Osteocyte (in vitro differentiated cells): Measurements from ENCODE around the gene WTAP. TPM values are rescaled to one million over a fixed set of nuclear protein-coding genes. Genes with fewer than 3 reads are reported as not detected.

Source experiments
- DNase-seq: peaks from one replicate; pipeline ENCODE4 v3.0.0; 2021; ENCODE audit warnings: mixed read lengths; ENCODE audit not compliant: unreplicated experiment; ENCODE audit errors: extremely low spot score
- H3K27ac Mint-ChIP-seq: one replicate; pipeline ENCODE4 v1.8.0; 2021; ENCODE audit warnings: mild to moderate bottlenecking, mixed read lengths; ENCODE audit not compliant: unreplicated experiment
- H3K27me3 Mint-ChIP-seq: one replicate; pipeline ENCODE4 v1.8.0; 2021; ENCODE audit warnings: mixed read lengths; ENCODE audit not compliant: unreplicated experiment
- H3K36me3 Mint-ChIP-seq: one replicate; pipeline ENCODE4 v1.8.0; 2021; ENCODE audit warnings: mixed read lengths; ENCODE audit not compliant: unreplicated experiment
- H3K4me1 Mint-ChIP-seq: one replicate; pipeline ENCODE4 v1.8.0; 2021; ENCODE audit warnings: mixed read lengths; ENCODE audit not compliant: unreplicated experiment
- H3K4me3 Mint-ChIP-seq: one replicate; pipeline ENCODE4 v1.8.0; 2021; ENCODE audit warnings: mild to moderate bottlenecking, moderate library complexity, mixed read lengths; ENCODE audit not compliant: unreplicated experiment
- H3K9me3 Mint-ChIP-seq: one replicate; pipeline ENCODE4 v1.8.0; 2021; ENCODE audit warnings: mixed read lengths; ENCODE audit not compliant: unreplicated experiment
- CTCF ChIP-seq: fragments of 200-600 bp; sonication (generic); IDR thresholded peaks from 2 replicates; pipeline ENCODE4 v1.5.0; 2021; ENCODE audit warnings: antibody characterized with exemption, mild to moderate bottlenecking, moderate library complexity
- total RNA-seq: library from RNA; stranded (reverse); gene quantifications from 2 replicates; pipeline ENCODE4 v1.2.1, GENCODE V29; 2021

WTAP gene
- total RNA-seq, 1 donor from 2014 or later: 83.7 TPM

- peaks cover 57% of the 10 kb centered on the region for H3K36me3 Mint-ChIP-seq
- no peaks in the 10 kb centered on the region for H3K4me1 Mint-ChIP-seq
- no peaks in the 10 kb centered on the region for H3K27me3 Mint-ChIP-seq
Observed at GRCh38 chr6:159753081-159753872, 26.0 kb downstream of the WTAP start.

GRCh38 chr6:159754401-159754800 lies 27.1 kb downstream of the WTAP start:
- no peak overlapping the region for H3K4me3 Mint-ChIP-seq
- H3K27me3 Mint-ChIP-seq: no peaks in the 10 kb centered on the region
- no peaks in the 10 kb centered on the region for H3K9me3 Mint-ChIP-seq
- no peaks in the 10 kb centered on the region for H3K4me1 Mint-ChIP-seq
- peaks cover 54% of the 10 kb centered on the region for H3K36me3 Mint-ChIP-seq
- no peak for TF ChIP-seq CTCF
- H3K27ac Mint-ChIP-seq: no peak overlapping the region
- DNase-seq: no peak

More at GRCh38 chr6:159753081-159753872, 26.0 kb downstream of the WTAP start:
- no peaks in the 10 kb centered on the region for H3K9me3 Mint-ChIP-seq
- H3K27ac Mint-ChIP-seq: no peak overlapping the region
- no peak for DNase-seq
- no peak overlapping the region for H3K4me3 Mint-ChIP-seq
- no peak for TF ChIP-seq CTCF

GRCh38 chr6:159754959-159755914 lies 27.9 kb downstream of the WTAP start:
- Mint-ChIP-seq H3K27me3 (no peaks in the 10 kb centered on the region), H3K27ac (no peak overlapping the region)

GRCh38 chr6:159756508-159756907 lies 29.2 kb downstream of the WTAP start:
- Mint-ChIP-seq H3K4me1 (peaks cover 19% of the 10 kb centered on the region), H3K4me3 (no peak overlapping the region), H3K27me3 (no peaks in the 10 kb centered on the region), H3K36me3 (peaks cover 46% of the 10 kb centered on the region), H3K9me3 (no peaks in the 10 kb centered on the region), H3K27ac (no peak overlapping the region)
- no peak for DNase-seq
- TF ChIP-seq CTCF: no peak

More at GRCh38 chr6:159754959-159755914, 27.9 kb downstream of the WTAP start:
- Mint-ChIP-seq H3K36me3 (peaks cover 50% of the 10 kb centered on the region), H3K4me1 (peaks cover 6% of the 10 kb centered on the region), H3K9me3 (no peaks in the 10 kb centered on the region), H3K4me3 (no peak overlapping the region)
- TF ChIP-seq CTCF: no peak
- no peak for DNase-seq
